Limb (tissue), 2 donors: Measurements from ENCODE around the gene GALNTL6.
A peak's percentile ranks its signal among the peaks of the same experiment; 100 is the strongest.
"Not testable (repeated sequence)": the region's sequence is repeated elsewhere in the genome, so short reads cannot be mapped to it uniquely, and the experiment has no call there.

ENCODE experiments used
- DNase-seq, 2 donors: peaks; one replicate each; pipeline ENCODE4 v3.0.0-alpha.2; 2016; ENCODE audit errors: extremely low spot score in 2 of 2

GALNTL6 gene

DNA sequence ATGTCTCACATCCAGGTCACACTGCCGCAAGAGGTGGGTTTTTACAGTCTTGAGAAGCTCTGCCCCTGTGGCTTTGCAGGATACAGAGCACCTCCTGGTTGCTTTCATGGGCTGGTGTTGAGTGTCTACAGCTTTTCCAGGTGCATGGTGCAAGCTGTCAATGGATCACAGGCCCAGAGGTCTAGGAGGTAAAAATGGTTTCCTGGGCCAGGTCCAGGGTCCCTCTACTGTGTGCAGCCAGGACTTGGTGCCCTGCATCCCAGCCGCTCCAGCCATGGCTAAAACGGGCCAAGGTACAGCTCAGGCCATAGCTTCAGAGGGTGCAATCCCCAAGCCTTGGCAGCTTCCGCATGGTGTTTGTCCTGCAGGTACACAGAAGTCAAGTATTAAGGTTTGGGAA, 921.4 kb downstream of the GALNTL6 start:
- no peak for DNase-seq

DNA sequence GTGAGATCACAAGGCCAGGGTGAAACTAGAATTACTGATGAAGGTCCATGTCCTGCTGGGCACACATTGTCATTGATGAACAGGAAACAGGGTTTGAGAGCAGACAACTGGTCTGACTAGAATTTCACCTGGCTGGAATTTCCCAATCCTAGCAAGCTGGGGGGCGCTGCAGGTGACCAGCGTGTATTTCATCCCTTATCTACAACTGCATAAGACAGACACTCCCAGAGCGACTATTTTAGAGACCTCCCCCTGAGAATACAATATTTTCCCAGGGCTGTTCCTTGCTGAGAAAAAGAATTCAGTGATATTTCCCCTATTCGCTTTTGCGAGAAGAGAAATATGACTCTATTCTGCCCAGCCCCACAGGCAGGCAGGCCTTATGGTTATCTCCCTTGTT, 922.8 kb downstream of the GALNTL6 start:
- DNase-seq = no peak

GRCh38 chr4:172740434-172740833, 927.2 kb downstream of the GALNTL6 start:
- DNase-seq = no peak

DNA sequence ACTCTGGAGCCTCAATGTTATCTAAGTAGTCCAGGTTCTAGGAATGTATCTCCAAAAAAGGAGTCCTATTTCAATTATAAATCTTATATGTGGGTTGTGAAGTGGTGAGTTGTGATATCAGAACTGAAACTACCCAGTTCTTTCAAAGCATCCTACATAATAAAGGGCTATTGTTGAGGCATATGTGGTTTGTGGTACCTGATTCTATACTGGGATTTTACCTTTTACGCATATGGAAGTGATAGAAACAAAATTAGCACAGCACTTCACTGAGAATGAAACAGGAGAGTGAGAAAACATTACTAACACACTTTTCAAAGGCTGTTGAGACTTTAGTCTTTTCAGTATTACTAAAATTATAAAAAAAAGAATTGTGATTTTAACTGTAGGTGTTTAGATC, 937.7 kb downstream of the GALNTL6 start:
- no peak for DNase-seq

- no peak for DNase-seq
These were observed 938.3 kb downstream of the GALNTL6 start for GRCh38 chr4:172751550-172751949.

- no peak for DNase-seq
These were observed 945.6 kb downstream of the GALNTL6 start for GRCh38 chr4:172758586-172759340.

GRCh38 chr4:172760512-172760911, 947.3 kb downstream of the GALNTL6 start:
- DNase-seq = no peak

DNA sequence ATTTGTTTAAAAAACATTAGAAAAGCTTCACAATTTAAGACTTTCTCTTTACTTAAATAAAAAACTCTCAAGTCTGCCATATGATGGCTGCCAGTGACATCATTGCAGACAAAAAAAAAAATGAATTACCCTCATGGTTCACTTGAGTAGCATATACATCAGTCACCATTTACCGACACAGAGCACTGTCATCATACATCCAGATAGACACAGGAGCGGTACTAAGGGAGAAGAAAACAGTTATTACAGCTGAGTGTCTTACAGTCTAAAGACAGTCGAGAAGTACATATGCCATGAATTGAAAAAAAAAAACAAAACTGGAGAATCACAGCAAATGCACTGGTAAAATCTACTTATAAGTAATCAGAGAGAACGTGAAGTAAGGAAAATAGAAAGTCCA, 949.7 kb downstream of the GALNTL6 start:
- DNase-seq = no peak

GRCh38 chr4:172770787-172771186, 957.6 kb downstream of the GALNTL6 start:
- no peak for DNase-seq

- no peak for DNase-seq
These were observed 959.6 kb downstream of the GALNTL6 start for GRCh38 chr4:172772781-172773180.

- peak in 1 of 2 donors; percentile 15 for DNase-seq
These were observed 963.1 kb downstream of the GALNTL6 start for GRCh38 chr4:172776203-172776861.

GRCh38 chr4:172777729-172778431, 964.7 kb downstream of the GALNTL6 start:
- DNase-seq = no peak

DNA sequence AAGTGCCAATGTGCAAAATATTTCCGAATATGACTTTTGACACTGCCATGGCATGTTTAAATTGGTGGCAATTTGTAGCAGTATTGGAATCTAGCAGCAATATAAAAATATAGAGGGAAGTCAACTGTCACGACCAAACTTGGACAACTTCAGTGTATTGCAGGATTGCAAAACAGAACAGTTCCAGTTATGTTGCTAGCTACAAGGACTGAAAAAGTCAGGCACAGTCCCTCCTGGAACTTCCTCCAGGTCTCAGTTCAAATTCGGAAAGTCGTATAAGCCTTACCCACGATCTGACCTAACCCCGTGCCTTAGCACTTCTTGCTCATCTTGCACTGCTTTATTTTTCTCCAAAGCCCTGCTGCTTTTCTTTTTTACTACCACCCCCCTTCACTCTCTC, 965.4 kb downstream of the GALNTL6 start:
- DNase-seq = no peak

- no peak for DNase-seq
These were observed 967.4 kb downstream of the GALNTL6 start for GRCh38 chr4:172780566-172781081.

DNA sequence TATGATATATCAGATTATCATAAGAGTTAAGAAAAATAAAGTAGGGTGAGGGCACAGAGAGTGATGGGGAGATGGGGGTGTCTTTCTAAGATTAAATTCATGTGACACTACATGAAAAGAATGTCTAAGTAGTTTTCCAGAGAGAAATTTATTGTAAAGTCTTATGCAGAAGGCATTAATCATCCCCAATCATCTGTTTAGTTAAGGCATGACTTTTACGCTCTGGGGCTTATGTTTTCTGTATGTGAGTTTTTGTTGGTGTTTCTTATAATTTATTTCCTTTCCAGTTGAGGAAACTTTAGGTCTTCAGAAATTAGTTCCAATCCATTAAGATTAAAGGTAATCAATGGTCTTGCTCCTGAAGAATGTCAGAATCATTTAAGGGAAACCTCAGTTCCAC, 972.4 kb downstream of the GALNTL6 start:
- no peak for DNase-seq

- DNase-seq = peak in 1 of 2 donors; percentile 40
These were observed 973.0 kb downstream of the GALNTL6 start for GRCh38 chr4:172786039-172786792.

- DNase-seq = no peak
These were observed 973.9 kb downstream of the GALNTL6 start for GRCh38 chr4:172787111-172787510.

- no peak for DNase-seq
These were observed 978.6 kb downstream of the GALNTL6 start for GRCh38 chr4:172791841-172792240.

DNA sequence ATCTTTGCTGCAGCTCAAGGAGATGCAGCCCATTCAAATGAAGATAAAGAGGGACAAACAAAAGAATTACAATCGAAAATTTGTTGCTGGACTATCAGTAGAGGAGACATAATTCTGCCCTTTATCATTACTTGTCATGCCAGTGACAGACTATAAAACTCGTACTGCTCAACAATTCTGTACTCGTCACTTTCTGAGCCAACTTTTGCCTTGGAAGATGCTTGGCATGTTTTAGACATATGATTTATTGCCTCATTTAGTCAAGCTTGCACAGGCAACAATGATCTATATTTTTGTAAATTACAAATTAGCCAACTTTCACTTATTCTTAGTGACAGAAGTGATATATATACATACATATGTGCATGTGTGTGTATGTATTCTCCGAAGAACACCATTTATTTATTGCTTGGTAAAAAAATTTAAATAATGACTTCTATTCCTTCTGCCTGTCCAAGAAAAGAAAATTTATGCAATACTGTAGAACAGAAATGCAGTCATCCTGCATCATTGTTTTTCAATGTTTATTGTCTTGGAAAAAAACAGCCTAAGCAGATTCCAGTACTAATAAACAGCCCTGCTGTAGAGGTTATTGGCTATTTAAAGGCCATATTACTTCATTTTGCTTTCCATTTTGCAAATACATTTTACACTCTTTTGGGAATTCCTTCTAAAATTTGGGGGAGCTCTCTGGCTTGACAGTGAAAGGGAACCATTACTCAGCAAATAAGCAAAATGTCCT, 980.5 kb downstream of the GALNTL6 start:
- no peak for DNase-seq

- DNase-seq = no peak
These were observed 981.1 kb downstream of the GALNTL6 start for GRCh38 chr4:172794307-172794703.

GRCh38 chr4:172797281-172797680, 984.1 kb downstream of the GALNTL6 start:
- not testable (repeated sequence) for DNase-seq
